Transverse colon (tissue), 4 donors: Measurements from ENCODE around the gene CAPRIN1. TPM values are rescaled to one million over a fixed set of nuclear protein-coding genes. Genes with fewer than 3 reads are reported as not detected.

Experiments used
- DNase-seq: peaks from one replicate; pipeline ENCODE4 v3.0.0-alpha.2; 2019
- H3K27ac ChIP-seq, 4 donors: fragments of 200-600 bp; sonication (generic); 2 replicates each; pipeline ENCODE4 v1.5.1; 2016 to 2018; ENCODE audit warnings: inconsistent platforms in 4 of 4
- H3K27me3 ChIP-seq: fragments of 200-600 bp; sonication (generic); 2 replicates; pipeline ENCODE4 v1.5.1; 2017; ENCODE audit warnings: inconsistent platforms
- H3K36me3 ChIP-seq, 4 donors: fragments of 200-600 bp; sonication (generic); 2 replicates each; pipeline ENCODE4 v1.5.1; 2017 to 2019; ENCODE audit warnings: inconsistent platforms in 4 of 4
- H3K4me1 ChIP-seq, 4 donors: fragments of 200-600 bp; sonication (generic); 2 replicates each; pipeline ENCODE4 v1.5.1; 2017 to 2020; ENCODE audit warnings: inconsistent platforms in 4 of 4
- H3K4me3 ChIP-seq, 4 donors: fragments of 200-600 bp; sonication (generic); 1 replicate in 1 of 4; 2 replicates in 3 of 4; pipeline versions ENCODE4 v1.5.1 to v1.6.1; 2017 to 2019; ENCODE audit warnings: inconsistent platforms in 4 of 4
- H3K9me3 ChIP-seq, 2 donors: fragments of 200-600 bp; sonication (generic); 2 replicates each; pipeline ENCODE4 v1.5.1; 2017 to 2019; ENCODE audit warnings: inconsistent platforms in 2 of 2
- EP300 ChIP-seq: sonication (generic); formaldehyde crosslinking; IDR thresholded peaks from one replicate; pipeline ENCODE4 v1.6.1; 2017; ENCODE audit warnings: antibody characterized with exemption, low read depth
- POLR2A ChIP-seq: fragments of 450-650 bp; IDR thresholded peaks from one replicate; pipeline ENCODE4 v1.6.1; 2016; ENCODE audit warnings: antibody characterized with exemption, mild to moderate bottlenecking, moderate library complexity
- POLR2AphosphoS5 ChIP-seq, 3 donors: sonication (generic); formaldehyde crosslinking; IDR thresholded peaks; one replicate each; pipeline ENCODE4 v1.6.1; 2016; ENCODE audit warnings: antibody characterized with exemption in 3 of 3
- WGBS, 2 donors: methylation state at CpG; one replicate each; pipeline ENCODE4 v1.1.5; 2018; ENCODE audit warnings: low coverage in 1 of 2; 5-methylcytosine and 5-hydroxymethylcytosine counted together
- in situ Hi-C, 4 donors: fragments of 200-750 bp; cut with MboI; loops; one replicate each; pipeline versions ENCODE4 v1.15.0 to v1.15.1; 2017; ENCODE audit warnings: low sequenced_read_pairs in 3 of 4, low pct_ligation_motif_present in 1 of 4, low pct_unique_long_range_greater_than_20kb in 1 of 4
- intact Hi-C: fragments of 100-400 bp; cut with DNase I; formaldehyde crosslinking; loops from one replicate; pipeline ENCODE4 v1.15.1; 2023; ENCODE audit warnings: low total_unique reads
- total RNA-seq, 4 donors: library from RNA; depleted of rRNA; stranded (reverse); fragments of >200 nt; gene quantifications; one replicate each; pipeline ENCODE4 v1.1.0, GENCODE V29; 2016
- TF ChIP-seq, protein P1 (sequence below), 5 experiments: fragments of 200-600 bp in 3 of 5; fragments of 450-650 bp in 2 of 5; sonication (generic) in 3 of 5; IDR thresholded peaks; 1 replicate in 2 of 5; 2 replicates in 3 of 5; pipeline ENCODE4 v1.5.1; 2016 to 2017; ENCODE audit warnings: antibody characterized with exemption in 5 of 5, inconsistent platforms in 3 of 5, mild to moderate bottlenecking in 2 of 5, moderate library complexity in 1 of 5

CAPRIN1 gene
- total RNA-seq, 4 donors from 2014 or later = 129 to 163 (median 152) TPM

DNA sequence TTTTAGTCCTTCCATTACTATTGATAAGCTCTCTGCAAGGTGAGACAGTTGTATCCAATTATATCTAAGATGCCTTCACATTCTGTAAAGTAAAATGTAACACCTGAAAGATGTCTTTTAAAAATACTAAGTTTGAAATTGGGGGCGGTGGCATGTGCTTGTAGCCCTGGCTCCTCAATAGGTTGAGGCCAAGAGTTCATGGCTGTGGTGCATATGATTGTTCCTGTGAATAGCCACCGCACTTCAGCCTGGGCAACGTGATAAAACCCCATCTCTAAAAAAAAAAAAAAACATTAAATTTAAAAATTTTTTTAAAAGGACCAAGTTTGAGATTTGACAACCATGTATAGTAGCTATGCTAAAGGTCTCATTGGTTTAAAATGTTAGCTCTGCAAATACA lies 20.5 kb downstream of the CAPRIN1 start:
- H3K4me1 ChIP-seq = peaks cover 11 to 49% (median 27%) of the 10 kb centered on the region in 4 donors

DNA sequence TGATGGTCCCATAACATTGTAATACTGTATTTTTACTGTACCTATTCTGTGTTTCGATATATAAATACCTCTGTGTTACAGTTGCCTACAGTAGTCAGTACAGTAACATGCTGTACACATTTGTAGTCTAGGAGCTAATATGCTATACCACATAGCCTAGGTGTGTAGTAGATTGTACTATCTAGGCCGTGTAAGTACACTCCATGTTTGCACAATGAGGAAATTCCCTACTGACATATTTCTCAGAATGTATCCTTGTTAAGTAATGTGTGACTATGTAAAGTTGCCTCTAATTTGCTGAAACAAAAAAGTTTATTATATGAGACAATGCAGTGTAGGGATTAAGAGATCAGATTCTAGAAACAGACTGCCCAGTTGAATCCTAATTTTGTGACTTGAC lies 21.3 kb downstream of the CAPRIN1 start:
- in situ Hi-C loops = no loop called here
- H3K9me3 ChIP-seq = no peaks in the 10 kb centered on the region
- WGBS, 2 donors = 64 to 65% methylated on average over 2 of the region's 2 CpGs
- intact Hi-C loops = no loop called here
- no peak for DNase-seq
- H3K27me3 ChIP-seq = no peaks in the 10 kb centered on the region
- peaks cover 8 to 41% (median 24%) of the 10 kb centered on the region in 4 donors for H3K4me1 ChIP-seq
- H3K4me3 ChIP-seq = no peak overlapping the region
- H3K27ac ChIP-seq = no peak overlapping the region
- TF ChIP-seq POLR2A = no peak
- TF ChIP-seq POLR2AphosphoS5 (IDR thresholded peaks at IDR 0.05) = no peak
- TF ChIP-seq EP300 = no peak
- TF ChIP-seq, protein P1, sequence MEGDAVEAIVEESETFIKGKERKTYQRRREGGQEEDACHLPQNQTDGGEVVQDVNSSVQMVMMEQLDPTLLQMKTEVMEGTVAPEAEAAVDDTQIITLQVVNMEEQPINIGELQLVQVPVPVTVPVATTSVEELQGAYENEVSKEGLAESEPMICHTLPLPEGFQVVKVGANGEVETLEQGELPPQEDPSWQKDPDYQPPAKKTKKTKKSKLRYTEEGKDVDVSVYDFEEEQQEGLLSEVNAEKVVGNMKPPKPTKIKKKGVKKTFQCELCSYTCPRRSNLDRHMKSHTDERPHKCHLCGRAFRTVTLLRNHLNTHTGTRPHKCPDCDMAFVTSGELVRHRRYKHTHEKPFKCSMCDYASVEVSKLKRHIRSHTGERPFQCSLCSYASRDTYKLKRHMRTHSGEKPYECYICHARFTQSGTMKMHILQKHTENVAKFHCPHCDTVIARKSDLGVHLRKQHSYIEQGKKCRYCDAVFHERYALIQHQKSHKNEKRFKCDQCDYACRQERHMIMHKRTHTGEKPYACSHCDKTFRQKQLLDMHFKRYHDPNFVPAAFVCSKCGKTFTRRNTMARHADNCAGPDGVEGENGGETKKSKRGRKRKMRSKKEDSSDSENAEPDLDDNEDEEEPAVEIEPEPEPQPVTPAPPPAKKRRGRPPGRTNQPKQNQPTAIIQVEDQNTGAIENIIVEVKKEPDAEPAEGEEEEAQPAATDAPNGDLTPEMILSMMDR (IDR thresholded peaks at IDR 0.05) = no peak
- peaks cover 0 to 36% (median 18%) of the 10 kb centered on the region in 4 donors for H3K36me3 ChIP-seq

More for the DNA sequence above, 20.5 kb downstream of the CAPRIN1 start:
- WGBS, 2 donors = 82 to 85% methylated on average over 3 of the region's 3 CpGs
- TF ChIP-seq, protein P1 (IDR thresholded peaks at IDR 0.05) = no peak
- TF ChIP-seq EP300 (no peak), POLR2A (no peak), POLR2AphosphoS5 (IDR thresholded peaks at IDR 0.05) (no peak)
- no peak overlapping the region for H3K27ac ChIP-seq
- in situ Hi-C loops (no loop called here), intact Hi-C loops (no loop called here)
- no peak for DNase-seq
- no peak overlapping the region for H3K4me3 ChIP-seq
- H3K9me3 ChIP-seq = no peaks in the 10 kb centered on the region
- H3K36me3 ChIP-seq = peaks cover 0 to 28% (median 14%) of the 10 kb centered on the region in 4 donors
- H3K27me3 ChIP-seq = no peaks in the 10 kb centered on the region

DNA sequence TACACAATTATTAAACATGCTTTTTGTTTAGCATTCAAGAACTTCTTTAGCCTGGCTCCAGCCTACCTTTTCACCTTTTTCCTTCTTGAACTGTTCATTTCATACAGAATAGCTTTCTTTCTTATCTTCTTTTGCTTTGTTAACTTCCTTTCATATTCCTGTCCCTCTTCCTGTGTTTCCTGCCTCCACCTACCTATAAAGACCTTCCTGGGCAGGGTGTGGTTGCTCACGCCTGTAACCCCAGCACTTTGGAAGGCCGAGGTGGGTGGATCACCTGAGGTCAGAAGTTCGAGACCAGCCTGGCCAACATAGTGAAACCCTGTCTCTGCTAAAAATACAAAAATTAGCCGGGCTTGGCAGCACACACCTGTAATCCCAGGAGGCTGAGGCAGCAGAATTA lies 22.9 kb downstream of the CAPRIN1 start:
- WGBS, 2 donors = 44% methylated on average over 4 of the region's 4 CpGs; no CpG with 5 or more reads in 1 of the 2 donors
- no peaks in the 10 kb centered on the region for H3K9me3 ChIP-seq
- in situ Hi-C loops = no loop called here
- no peak overlapping the region for H3K4me3 ChIP-seq
- H3K36me3 ChIP-seq = peaks cover 0 to 50% (median 25%) of the 10 kb centered on the region in 4 donors
- intact Hi-C loops = no loop called here
- TF ChIP-seq, protein P1 (IDR thresholded peaks at IDR 0.05) = no peak
- TF ChIP-seq EP300 (no peak), POLR2A (no peak), POLR2AphosphoS5 (IDR thresholded peaks at IDR 0.05) (no peak)
- H3K4me1 ChIP-seq = peaks cover 0 to 33% (median 18%) of the 10 kb centered on the region in 4 donors
- peak overlapping the region in 3 of 4 donors; percentile 18 to 40 (median 34) for H3K27ac ChIP-seq
- no peak for DNase-seq
- H3K27me3 ChIP-seq = no peaks in the 10 kb centered on the region

DNA sequence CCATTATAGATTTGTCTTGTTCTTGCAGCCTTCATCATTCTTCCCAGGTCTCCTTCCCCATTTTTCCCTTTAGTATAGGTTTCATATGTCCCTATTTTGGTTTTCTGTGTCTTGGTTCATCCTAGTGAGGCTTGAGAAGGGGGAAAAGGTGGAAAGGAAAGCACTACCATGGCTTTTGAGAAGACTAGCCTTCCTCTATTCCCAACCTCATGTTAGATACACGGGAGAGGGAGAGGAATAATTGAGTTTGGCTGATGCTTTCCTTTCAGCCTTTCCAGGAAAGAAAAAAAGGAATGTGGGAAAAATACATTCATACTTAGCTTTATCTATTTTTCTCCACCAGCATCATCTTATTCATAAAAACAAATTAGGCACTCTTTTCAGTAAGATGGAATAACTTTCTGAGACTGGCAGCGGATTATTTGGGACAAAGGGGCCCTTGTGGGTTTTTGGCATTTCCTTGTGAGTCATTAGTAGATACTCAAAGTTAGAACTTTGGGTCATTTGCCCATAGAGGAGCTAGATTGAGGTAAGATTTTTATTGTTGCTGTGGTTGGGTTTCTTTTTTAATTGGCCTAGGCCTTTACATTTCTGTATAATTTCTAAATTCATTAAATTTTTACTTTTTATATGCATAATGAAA lies 23.8 kb downstream of the CAPRIN1 start:
- Histone ChIP-seq H3K27me3 (no peaks in the 10 kb centered on the region), H3K27ac (peak overlapping the region in 2 of 4 donors; percentile 34 to 40), H3K9me3 (no peaks in the 10 kb centered on the region), H3K4me3 (no peak overlapping the region), H3K36me3 (peaks cover 0 to 60% (median 29%) of the 10 kb centered on the region in 4 donors), H3K4me1 (peaks cover 0 to 29% (median 18%) of the 10 kb centered on the region in 4 donors)
- intact Hi-C loops = no loop called here
- no peak for DNase-seq
- in situ Hi-C loops = no loop called here
- WGBS, 2 donors = 29 to 37% methylated on average over 2 of the region's 2 CpGs
- no peak for TF ChIP-seq POLR2AphosphoS5 (IDR thresholded peaks at IDR 0.05)
- TF ChIP-seq, protein P1 (IDR thresholded peaks at IDR 0.05) = no peak
- TF ChIP-seq EP300 = no peak
- TF ChIP-seq POLR2A = no peak
